ENCODE measurements around the gene WASL.
"Not testable (repeated sequence)": the region's sequence is repeated elsewhere in the genome, so short reads cannot be mapped to it uniquely, and the experiment has no call there.

DNA sequence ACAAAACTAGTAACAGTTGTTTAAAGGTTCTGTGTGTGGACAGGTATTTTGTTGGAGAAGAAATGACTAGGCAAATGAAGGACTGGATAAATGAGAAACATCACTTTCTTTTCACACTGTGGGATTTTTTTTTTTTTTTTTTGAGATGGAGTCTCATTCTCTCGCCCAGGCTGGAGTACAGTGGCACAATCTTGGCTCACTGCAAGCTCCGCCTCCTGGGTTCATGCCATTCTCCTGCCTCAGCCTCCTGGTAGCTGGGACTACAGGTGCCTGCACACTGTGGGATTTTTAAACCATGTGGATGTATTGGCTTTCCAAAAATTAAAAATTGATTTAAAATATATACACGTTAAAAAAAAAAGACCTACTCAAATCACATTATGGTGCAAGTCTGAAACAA is 28.3 kb downstream of the WASL start:
- not testable (repeated sequence) for TF ChIP-seq POLR2A (IDR thresholded peaks at IDR 0.05; ENCODE audit: low read length); GATA1 (IDR thresholded peaks at IDR 0.05; ENCODE audit: low read depth, low read length)

Data from erythroblast (primary cell).